ENCODE results near the gene RERG.

RERG gene, protein sequence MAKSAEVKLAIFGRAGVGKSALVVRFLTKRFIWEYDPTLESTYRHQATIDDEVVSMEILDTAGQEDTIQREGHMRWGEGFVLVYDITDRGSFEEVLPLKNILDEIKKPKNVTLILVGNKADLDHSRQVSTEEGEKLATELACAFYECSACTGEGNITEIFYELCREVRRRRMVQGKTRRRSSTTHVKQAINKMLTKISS

GRCh38 chr12:15220915-15221885 is at the start of gene RERG:
Gene RERG (minus strand): TSS chr12:15221417. CDS start chr12:15217489, 3,928 bp downstream.
- DNase-seq = peak; percentile 73 to 84
- TF ChIP-seq POLR2A (IDR thresholded peaks at IDR 0.05; ENCODE audit: low read length) = no peak
- no peak for TF ChIP-seq GATA1 (IDR thresholded peaks at IDR 0.05; ENCODE audit: low read depth, low read length)

DNA sequence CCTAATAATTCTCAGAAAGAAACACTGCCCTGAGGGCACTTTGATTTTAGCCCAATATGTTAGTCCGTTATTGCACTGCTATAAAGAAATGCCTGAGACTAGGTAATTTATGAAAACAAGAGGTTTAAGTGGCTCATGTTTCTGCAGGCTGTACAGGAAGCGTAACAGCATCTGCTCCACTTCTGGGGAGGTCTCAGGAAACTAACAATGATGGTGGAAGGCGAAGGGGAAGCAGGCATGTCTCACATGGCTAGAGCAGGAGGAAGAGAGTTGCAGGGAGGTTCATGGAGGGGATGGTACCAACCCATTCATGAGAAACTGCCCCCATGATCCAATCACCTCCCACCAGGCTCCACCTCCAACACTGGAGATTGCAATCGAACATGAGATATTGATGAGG is 49.4 kb upstream of the RERG start:
- no peak for DNase-seq

GRCh38 chr12:15268927-15269552 is 47.8 kb upstream of the RERG start:
- DNase-seq = peak; percentile 61 to 75
- no peak for TF ChIP-seq POLR2A (IDR thresholded peaks at IDR 0.05; ENCODE audit: low read length)
- no peak for TF ChIP-seq GATA1 (IDR thresholded peaks at IDR 0.05; ENCODE audit: low read depth, low read length)

More for the DNA sequence above, 49.4 kb upstream of the RERG start:
- TF ChIP-seq GATA1 (IDR thresholded peaks at IDR 0.05; ENCODE audit: low read depth, low read length) (no peak), POLR2A (IDR thresholded peaks at IDR 0.05; ENCODE audit: low read length) (no peak)

DNA sequence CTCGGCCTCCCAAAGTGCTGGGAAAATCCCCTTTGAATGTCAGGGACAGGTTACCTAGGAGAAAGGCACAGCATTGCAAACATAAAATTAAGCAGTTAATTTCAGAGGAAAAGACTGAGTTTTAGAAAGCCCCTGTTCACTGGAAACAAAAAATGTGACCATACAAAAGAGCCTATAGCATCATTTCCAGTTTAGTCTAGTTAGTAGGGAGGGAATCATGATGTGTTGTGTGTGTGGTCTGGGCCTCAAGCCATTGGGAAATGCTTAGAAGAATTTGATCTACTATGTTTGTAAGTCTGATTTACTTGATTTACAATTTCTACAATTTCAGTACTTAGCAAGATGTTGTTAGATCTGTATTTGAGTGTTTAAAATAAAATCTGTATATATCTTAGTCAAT is 47.1 kb upstream of the RERG start:
- no peak for TF ChIP-seq GATA1 (IDR thresholded peaks at IDR 0.05; ENCODE audit: low read depth, low read length)
- TF ChIP-seq POLR2A (IDR thresholded peaks at IDR 0.05; ENCODE audit: low read length) = no peak
- no peak for DNase-seq

DNA sequence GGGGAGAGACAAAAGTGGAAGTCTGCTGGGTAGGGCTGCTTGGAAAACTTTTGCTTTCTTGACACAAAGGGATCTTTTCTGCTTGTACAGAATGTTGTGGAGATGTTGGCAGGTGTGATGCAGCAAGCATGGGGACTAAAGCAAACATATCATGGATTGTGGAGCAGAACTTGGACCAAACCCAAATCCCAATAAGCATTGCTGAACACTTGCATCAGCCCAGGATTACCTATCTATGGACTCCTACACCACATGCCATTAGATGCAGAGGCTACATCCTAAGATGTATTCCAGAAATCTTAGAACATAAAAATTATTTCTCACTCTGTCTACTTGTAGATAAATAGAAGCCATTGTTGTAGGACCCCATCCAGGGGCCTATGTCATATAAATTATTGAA is 44.7 kb upstream of the RERG start:
- peak in 1 of 2 experiments; percentile 38 for DNase-seq
- no peak for TF ChIP-seq POLR2A (IDR thresholded peaks at IDR 0.05; ENCODE audit: low read length)

GRCh38 chr12:15256761-15257160 is 35.5 kb upstream of the RERG start:
- TF ChIP-seq GATA1 (IDR thresholded peaks at IDR 0.05; ENCODE audit: low read depth, low read length) (no peak), POLR2A (IDR thresholded peaks at IDR 0.05; ENCODE audit: low read length) (no peak)
- no peak for DNase-seq

GRCh38 chr12:15253990-15254389 is 32.8 kb upstream of the RERG start:
- TF ChIP-seq GATA1 (IDR thresholded peaks at IDR 0.05; ENCODE audit: low read depth, low read length) = no peak
- no peak for TF ChIP-seq POLR2A (IDR thresholded peaks at IDR 0.05; ENCODE audit: low read length)
- no peak for DNase-seq

DNA sequence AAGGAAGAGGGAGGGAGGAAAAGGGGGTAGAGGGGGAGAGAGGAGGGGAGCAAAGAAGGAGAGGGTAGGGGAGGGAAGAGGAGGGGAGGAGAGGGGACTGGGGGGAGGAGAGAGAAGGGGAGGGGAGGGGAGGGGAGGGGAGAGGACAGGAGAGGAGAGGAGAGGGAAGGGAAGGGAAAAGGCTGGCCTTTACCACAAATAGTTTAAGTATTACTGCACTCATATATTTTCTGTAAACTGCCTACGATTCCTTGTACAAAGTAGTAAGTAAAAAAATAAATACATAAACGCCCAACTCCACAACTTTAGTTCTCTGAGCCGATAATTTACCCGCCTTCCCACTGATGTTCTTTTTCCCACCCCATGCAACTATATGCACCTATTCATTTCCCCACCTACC is 23.7 kb upstream of the RERG start:
- no peak for DNase-seq
- no peak for TF ChIP-seq POLR2A (IDR thresholded peaks at IDR 0.05; ENCODE audit: low read length)
- no peak for TF ChIP-seq GATA1 (IDR thresholded peaks at IDR 0.05; ENCODE audit: low read depth, low read length)

DNA sequence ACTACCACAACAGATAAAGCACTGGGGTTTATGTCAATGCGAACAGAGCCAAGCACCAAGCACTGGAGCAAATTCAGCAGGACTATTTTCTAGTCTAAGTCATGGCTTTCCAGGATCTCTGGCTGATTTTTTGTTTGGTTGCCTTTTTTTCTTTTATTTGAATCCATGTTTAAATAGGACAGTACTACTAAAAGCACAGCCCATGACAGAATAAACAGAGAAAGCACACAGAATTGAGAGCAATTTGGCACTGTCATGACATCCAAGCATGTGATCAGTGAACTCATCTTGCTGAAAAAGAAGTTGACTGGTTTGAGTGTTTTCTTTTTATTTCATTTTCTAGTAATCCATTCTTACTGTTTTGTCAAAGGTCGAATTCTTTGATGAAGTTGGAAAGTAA is 23.1 kb upstream of the RERG start:
- TF ChIP-seq POLR2A (IDR thresholded peaks at IDR 0.05; ENCODE audit: low read length) = no peak
- TF ChIP-seq GATA1 (IDR thresholded peaks at IDR 0.05; ENCODE audit: low read depth, low read length) = no peak
- no peak for DNase-seq

DNA sequence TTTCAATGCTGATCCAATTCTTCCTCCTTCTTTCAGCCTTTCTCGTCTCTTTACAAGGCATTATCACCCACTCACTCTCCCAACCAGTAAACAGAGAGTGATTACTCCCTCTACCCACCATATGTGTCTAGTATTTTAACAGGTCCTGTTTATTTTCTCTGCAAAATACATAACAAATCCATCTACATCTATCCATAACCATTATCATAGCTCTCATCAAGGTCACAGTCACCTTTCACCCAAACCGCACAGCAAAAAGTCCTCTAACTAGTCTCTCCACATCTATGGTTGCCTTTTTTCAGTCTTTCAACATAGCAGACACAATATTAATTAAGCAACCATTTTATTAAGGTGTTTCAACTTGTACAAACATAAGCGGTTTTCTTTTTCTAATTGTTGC is 21.9 kb upstream of the RERG start:
- no peak for DNase-seq
- TF ChIP-seq POLR2A (IDR thresholded peaks at IDR 0.05; ENCODE audit: low read length) (no peak), GATA1 (IDR thresholded peaks at IDR 0.05; ENCODE audit: low read depth, low read length) (no peak)

DNA sequence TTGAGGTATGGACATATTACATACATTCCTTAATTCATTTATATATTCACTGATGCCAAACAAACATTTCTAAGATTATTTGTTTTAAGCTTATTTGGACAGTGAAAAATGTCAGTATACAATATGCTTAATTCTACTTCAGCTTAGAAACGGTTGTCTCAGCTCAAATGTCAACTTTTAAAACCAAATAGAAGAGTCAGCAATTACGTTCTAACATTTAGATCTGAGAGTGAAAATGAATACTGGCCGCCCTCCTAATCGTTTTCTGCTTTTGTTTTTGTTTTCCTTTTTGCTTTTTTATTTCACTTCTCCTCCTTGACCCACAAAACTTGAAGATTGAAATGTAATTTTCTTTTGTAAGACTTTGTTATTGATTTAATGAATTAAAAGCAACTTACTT is 19.7 kb upstream of the RERG start:
- no peak for TF ChIP-seq POLR2A (IDR thresholded peaks at IDR 0.05; ENCODE audit: low read length)
- TF ChIP-seq GATA1 (IDR thresholded peaks at IDR 0.05; ENCODE audit: low read depth, low read length) = no peak
- DNase-seq = no peak

DNA sequence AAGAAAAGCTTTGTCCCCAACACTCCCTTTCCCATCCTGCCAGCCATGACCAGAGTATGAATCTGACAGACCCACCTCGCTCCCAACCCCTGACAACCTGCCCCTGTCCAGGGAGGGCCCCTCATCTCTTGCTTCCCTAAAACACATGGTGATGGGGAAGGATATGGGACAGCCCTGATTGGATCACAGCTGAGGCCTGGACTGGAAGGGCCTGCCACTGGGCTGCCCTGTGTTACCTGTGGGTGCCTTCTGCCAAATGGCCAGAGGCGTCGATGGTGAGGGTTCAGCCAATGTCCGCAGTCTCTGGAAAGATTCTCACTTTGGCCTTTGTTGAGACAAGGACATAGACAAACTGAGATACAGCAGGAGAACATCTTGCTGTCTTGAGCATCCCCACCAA is 13.3 kb upstream of the RERG start:
- TF ChIP-seq POLR2A (IDR thresholded peaks at IDR 0.05; ENCODE audit: low read length) = no peak
- no peak for TF ChIP-seq GATA1 (IDR thresholded peaks at IDR 0.05; ENCODE audit: low read depth, low read length)
- DNase-seq = no peak

DNA sequence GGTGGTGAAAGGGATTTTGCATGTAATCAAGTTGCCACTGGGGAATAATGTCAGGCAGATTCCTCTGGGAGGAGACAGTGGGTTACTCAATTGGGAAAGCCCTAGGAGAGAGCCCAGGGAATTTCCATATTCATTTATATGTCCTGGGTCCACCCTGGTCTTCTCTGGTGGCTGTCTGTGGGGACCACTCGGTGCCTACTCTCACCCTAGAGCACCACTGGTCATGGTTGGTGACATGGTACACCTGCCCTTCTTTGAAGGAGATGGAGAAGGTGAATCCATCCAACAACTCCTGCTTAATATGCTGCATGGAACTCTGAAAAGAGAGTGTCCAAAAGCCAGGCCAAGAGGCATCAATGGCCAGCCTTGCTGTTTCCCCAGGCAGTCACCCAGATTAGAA is 12.8 kb upstream of the RERG start:
- no peak for TF ChIP-seq GATA1 (IDR thresholded peaks at IDR 0.05; ENCODE audit: low read depth, low read length)
- no peak for TF ChIP-seq POLR2A (IDR thresholded peaks at IDR 0.05; ENCODE audit: low read length)
- no peak for DNase-seq

- TF ChIP-seq GATA1 (IDR thresholded peaks at IDR 0.05; ENCODE audit: low read depth, low read length) (no peak), POLR2A (IDR thresholded peaks at IDR 0.05; ENCODE audit: low read length) (no peak)
Observed at GRCh38 chr12:15232959-15233358, 11.7 kb upstream of the RERG start.

More at GRCh38 chr12:15232959-15233358, 11.7 kb upstream of the RERG start:
- no peak for DNase-seq
